SK-N-SH (cell line): ENCODE data around the gene SLCO3A1. TPM values are rescaled to one million over a fixed set of nuclear protein-coding genes. Genes with fewer than 3 reads are reported as not detected.
A peak's percentile ranks its signal among the peaks of the same experiment; 100 is the strongest.

Experiments used
- CTCF ChIA-PET: fragments of 300-600, 350-600 bp; formaldehyde crosslinking; extraction: SDS; loops from one replicate; lab custom pipeline; 2021; lab: Yijun Ruan, JAX
- POLR2A ChIA-PET: fragments of 350-600 bp; sonication (Branson Sonifier 250); formaldehyde crosslinking; extraction: SDS; loops from one replicate; lab custom pipeline; 2020; ENCODE audit warnings: antibody characterized with exemption, inconsistent platforms; lab: Yijun Ruan, JAX
- DNase-seq: peaks from one replicate; pipeline ENCODE4 v3.0.0; 2012
- H2AFZ ChIP-seq: fragments of 200-600 bp; sonication (generic); 2 replicates; pipeline ENCODE4 v1.8.1; 2016; ENCODE audit warnings: antibody characterized with exemption, mild to moderate bottlenecking, low read depth
- H3F3A ChIP-seq: fragments of 200-600 bp; sonication (generic); replicated peaks from 2 replicates; pipeline ENCODE3; 2016; ENCODE audit warnings: antibody characterized with exemption, mild to moderate bottlenecking; ENCODE audit not compliant: insufficient read depth
- H3K27ac ChIP-seq, 2 experiments: fragments of 200-500 bp in 1 of 2; fragments of 200-600 bp in 1 of 2; sonication (Bioruptor generic) in 1 of 2; sonication (generic), shearing (Covaris generic) in 1 of 2; 2 replicates each; pipeline versions ENCODE4 v1.5.1 to v1.6.1; 2014 to 2016; ENCODE audit warnings: low read depth in 2 of 2, inconsistent platforms in 1 of 2, low read length in 1 of 2, mild to moderate bottlenecking in 1 of 2, mixed read lengths in 1 of 2
- H3K27me3 ChIP-seq: fragments of 200-600 bp; sonication (generic), shearing (Covaris generic); 2 replicates; pipeline ENCODE4 v1.6.1; 2016; ENCODE audit warnings: mixed run types; ENCODE audit not compliant: insufficient read depth
- H3K36me3 ChIP-seq, 2 experiments: fragments of 200-500 bp in 1 of 2; fragments of 200-600 bp in 1 of 2; sonication (Bioruptor generic) in 1 of 2; sonication (generic) in 1 of 2; replicated peaks in 1 of 2; 2 replicates each; pipeline versions ENCODE3 to v1.5.1; 2014 to 2016; ENCODE audit warnings: low read length in 1 of 2, mild to moderate bottlenecking in 1 of 2; ENCODE audit not compliant: insufficient read depth in 2 of 2, control insufficient read depth in 1 of 2
- H3K4me1 ChIP-seq, 2 experiments: fragments of 200-500 bp in 1 of 2; fragments of 200-600 bp in 1 of 2; sonication (Bioruptor generic) in 1 of 2; sonication (generic), shearing (Covaris generic) in 1 of 2; 2 replicates each; pipeline versions ENCODE4 v1.5.1 to v1.6.1; 2014 to 2016; ENCODE audit warnings: low read depth in 1 of 2, low read length in 1 of 2, mixed run types in 1 of 2; ENCODE audit not compliant: insufficient read depth in 2 of 2, control insufficient read depth in 1 of 2
- H3K4me2 ChIP-seq: fragments of 200-600 bp; sonication (generic), shearing (Covaris generic); 2 replicates; pipeline ENCODE4 v1.6.1; 2017; ENCODE audit warnings: mixed run types
- H3K4me3 ChIP-seq, 2 experiments: fragments of 200-500 bp in 1 of 2; fragments of 200-600 bp in 1 of 2; sonication (Bioruptor generic) in 1 of 2; sonication (generic), shearing (Covaris generic) in 1 of 2; 2 replicates each; pipeline versions ENCODE4 v1.5.1 to v1.8.1; 2014 to 2016; ENCODE audit warnings: low read depth in 2 of 2, inconsistent platforms in 1 of 2, low read length in 1 of 2, mild to moderate bottlenecking in 1 of 2, mixed read lengths in 1 of 2, moderate library complexity in 1 of 2
- H3K79me2 ChIP-seq: fragments of 200-600 bp; sonication (generic); 2 replicates; pipeline ENCODE4 v1.8.1; 2017; ENCODE audit warnings: mild to moderate bottlenecking; ENCODE audit not compliant: insufficient read depth
- H3K9ac ChIP-seq: fragments of 200-600 bp; sonication (generic); 2 replicates; pipeline ENCODE4 v1.6.1; 2017; ENCODE audit warnings: mixed run types
- H3K9me2 ChIP-seq: fragments of 200-600 bp; sonication (generic); 2 replicates; pipeline ENCODE4 v1.6.1; 2017; ENCODE audit warnings: mixed run types
- H3K9me3 ChIP-seq: fragments of 200-600 bp; sonication (generic); 2 replicates; pipeline ENCODE4 v1.6.1; 2017; ENCODE audit warnings: mixed run types, mild to moderate bottlenecking, moderate library complexity
- H4K20me1 ChIP-seq: fragments of 200-600 bp; sonication (generic); 2 replicates; pipeline ENCODE4 v1.6.1; 2017; ENCODE audit warnings: mild to moderate bottlenecking, mixed run types; ENCODE audit not compliant: insufficient read depth
- CTCF ChIP-seq: fragments of 200-600 bp; sonication (generic); IDR thresholded peaks from 2 replicates; pipeline ENCODE4 v1.6.1; 2017; ENCODE audit warnings: antibody characterized with exemption, mild to moderate bottlenecking, moderate library complexity
- ELF1 ChIP-seq: IDR thresholded peaks from 2 replicates; pipeline ENCODE4 v1.4.0; 2012
- EZH2phosphoT487 ChIP-seq: fragments of 200-600 bp; sonication (generic); IDR thresholded peaks from 2 replicates; pipeline ENCODE4 v1.6.1; 2017; ENCODE audit warnings: low read depth, mixed run types, mild to moderate bottlenecking, antibody characterized with exemption, moderate library complexity, borderline replicate concordance
- FOXJ3 ChIP-seq: sonication (generic); formaldehyde crosslinking; IDR thresholded peaks from 2 replicates; pipeline ENCODE4 v1.5.1; 2020; ENCODE audit warnings: mild to moderate bottlenecking, missing genetic modification reagents
- FOXM1 ChIP-seq: IDR thresholded peaks from 2 replicates; pipeline ENCODE4 v1.4.0; 2012; ENCODE audit warnings: low read depth, mild to moderate bottlenecking
- GABPA ChIP-seq: IDR thresholded peaks from 2 replicates; pipeline ENCODE4 v1.4.0; 2012; ENCODE audit warnings: low read depth, mild to moderate bottlenecking
- GATA2 ChIP-seq: sonication (generic); formaldehyde crosslinking; IDR thresholded peaks from 2 replicates; pipeline ENCODE4 v1.5.0; 2020; ENCODE audit warnings: mild to moderate bottlenecking, missing genetic modification reagents
- JUND ChIP-seq: IDR thresholded peaks from 2 replicates; pipeline ENCODE4 v1.4.0; 2012
- MAX ChIP-seq: IDR thresholded peaks from 2 replicates; pipeline ENCODE4 v1.4.0; 2012; ENCODE audit warnings: low read depth
- MEF2A ChIP-seq: IDR thresholded peaks from 2 replicates; pipeline ENCODE4 v1.4.0; 2012; ENCODE audit warnings: low read depth, borderline replicate concordance
- NFIC ChIP-seq: IDR thresholded peaks from 2 replicates; pipeline ENCODE4 v1.4.0; 2012; ENCODE audit warnings: borderline replicate concordance
- NRF1 ChIP-seq: IDR thresholded peaks from 2 replicates; pipeline ENCODE4 v1.6.1; 2012; ENCODE audit warnings: low read depth, mild to moderate bottlenecking, low read length
- RAD21 ChIP-seq: IDR thresholded peaks from 2 replicates; pipeline ENCODE4 v1.6.1; 2012; ENCODE audit warnings: mild to moderate bottlenecking, low read length
- RCOR1 ChIP-seq: fragments of 150-350 bp; IDR thresholded peaks from 2 replicates; pipeline ENCODE4 v1.6.1; 2017; ENCODE audit warnings: antibody characterized with exemption, low read length
- RXRA ChIP-seq: IDR thresholded peaks from 2 replicates; pipeline ENCODE4 v1.4.0; 2012; ENCODE audit warnings: low read depth, mild to moderate bottlenecking, borderline replicate concordance
- SIN3A ChIP-seq: IDR thresholded peaks from 2 replicates; pipeline ENCODE4 v1.6.1; 2012; ENCODE audit warnings: low read depth, mild to moderate bottlenecking, low read length, moderate library complexity, borderline replicate concordance
- SMC3 ChIP-seq: IDR thresholded peaks from 2 replicates; pipeline ENCODE4 v1.6.1; 2012; ENCODE audit warnings: low read depth, low read length, improper control_type of control experiment
- TCF12 ChIP-seq: IDR thresholded peaks from 2 replicates; pipeline ENCODE4 v1.4.0; 2012
- USF1 ChIP-seq: IDR thresholded peaks from 2 replicates; pipeline ENCODE4 v1.4.0; 2012; ENCODE audit warnings: low read depth, borderline replicate concordance
- ZBTB33 ChIP-seq: IDR thresholded peaks from 2 replicates; pipeline ENCODE4 v1.4.0; 2012; ENCODE audit warnings: low read depth, borderline replicate concordance
- WGBS: methylation state at CpG from one replicate; pipeline ENCODE4 v1.1.6; 2017; ENCODE audit warnings: low lambda C conversion rate; 5-methylcytosine and 5-hydroxymethylcytosine counted together
- polyA plus RNA-seq, 3 experiments: library from polyadenylated mRNA; depleted of rRNA; stranded (reverse); fragments of >200 nt; gene quantifications; 2 replicates each; pipeline ENCODE4 v1.2.3, GENCODE V29; 2012

SLCO3A1 gene
- polyA plus RNA-seq, 1 of the 3 experiments (the other 2 are of a cell fraction) = 19.7 TPM

- H3K4me3 ChIP-seq = no peak overlapping the region
- H3K4me2 ChIP-seq = no peak overlapping the region
- ChIA-PET CTCF (interaction anchor here (0.8 to 1.9 kb wide), 5 partner anchors 8 to 615 kb away, joined by 3 to 8 read pairs (median 5); no protein-coding TSS in a partner anchor), POLR2A (interaction anchor here (0.6 to 0.7 kb wide), 2 partner anchors 9 to 12 kb away, joined by 3 read pairs; partner anchors contain the start of gene SLCO3A1)
- H3K36me3 ChIP-seq = no peaks in the 10 kb centered on the region
- peaks cover 24% of the 10 kb centered on the region for H3F3A ChIP-seq
- peaks cover 29 to 34% of the 10 kb centered on the region in 2 experiments for H3K4me1 ChIP-seq
- H2AFZ ChIP-seq = no peak overlapping the region
- H3K9me2 ChIP-seq = no peaks in the 10 kb centered on the region
- TF ChIP-seq SIN3A = no peak
- TF ChIP-seq MEF2A = no peak
- no peak for TF ChIP-seq ZBTB33
- TF ChIP-seq EZH2phosphoT487 = no peak
- TF ChIP-seq RAD21 = peak; percentile 26; the same call in 1 of the 2 replicates
- TF ChIP-seq CTCF = no peak
- no peak for DNase-seq
- no peak overlapping the region for H3K9ac ChIP-seq
- no peak overlapping the region for H3K27ac ChIP-seq
- H3K79me2 ChIP-seq = peaks cover 46% of the 10 kb centered on the region
- no peaks in the 10 kb centered on the region for H3K9me3 ChIP-seq
- H3K27me3 ChIP-seq = no peaks in the 10 kb centered on the region
- 94% methylated on average over 3 of the region's 5 CpGs for WGBS
- no peaks in the 10 kb centered on the region for H4K20me1 ChIP-seq
These were observed 9.5 kb downstream of the SLCO3A1 start for GRCh38 chr15:91862891-91863504.

GRCh38 chr15:91863621-91864255, 10.2 kb downstream of the SLCO3A1 start:
- ChIA-PET CTCF (interaction anchor here (1.0 to 1.9 kb wide), 4 partner anchors 9 to 616 kb away, joined by 3 to 8 read pairs (median 4); no protein-coding TSS in a partner anchor), POLR2A (no interaction called here)
- H3K4me1 ChIP-seq = peaks cover 29 to 34% of the 10 kb centered on the region in 2 experiments
- no peaks in the 10 kb centered on the region for H3K9me2 ChIP-seq
- H3K27ac ChIP-seq = no peak overlapping the region
- no peak overlapping the region for H3K4me3 ChIP-seq
- peaks cover 31% of the 10 kb centered on the region for H3F3A ChIP-seq
- H4K20me1 ChIP-seq = no peaks in the 10 kb centered on the region
- no peaks in the 10 kb centered on the region for H3K27me3 ChIP-seq
- no peak for DNase-seq
- H3K79me2 ChIP-seq = peaks cover 46% of the 10 kb centered on the region
- H3K4me2 ChIP-seq = no peak overlapping the region
- H3K36me3 ChIP-seq = no peaks in the 10 kb centered on the region
- WGBS = 89% methylated on average over 7 of the region's 7 CpGs
- no peak overlapping the region for H2AFZ ChIP-seq
- H3K9me3 ChIP-seq = no peaks in the 10 kb centered on the region
- no peak overlapping the region for H3K9ac ChIP-seq
- TF ChIP-seq ELF1 (no peak), RXRA (no peak), SIN3A (no peak), JUND (no peak), FOXJ3 (no peak), SMC3 (no peak), GABPA (no peak), MAX (no peak), ZBTB33 (no peak), NRF1 (no peak), TCF12 (no peak), MEF2A (no peak), RCOR1 (no peak), NFIC (no peak), FOXM1 (no peak), GATA2 (CRISPR knock-in tag) (no peak), USF1 (no peak), RAD21 (no peak)
